WTC11 (cell line): ENCODE data around the gene RAD21L1.

ENCODE experiments used
- ARID4B ChIP-seq: sonication (generic); formaldehyde crosslinking; IDR thresholded peaks from 2 replicates; pipeline ENCODE4 v1.8.0; 2023; ENCODE audit warnings: missing genetic modification reagents, mild to moderate bottlenecking, borderline replicate concordance
- ATF6 ChIP-seq: sonication (generic); formaldehyde crosslinking; IDR thresholded peaks from 2 replicates; pipeline ENCODE4 v1.8.1; 2023; ENCODE audit warnings: mild to moderate bottlenecking, missing genetic modification reagents
- CREB1 ChIP-seq: sonication (generic); formaldehyde crosslinking; IDR thresholded peaks from 2 replicates; pipeline ENCODE4 v1.8.0; 2023; ENCODE audit warnings: mild to moderate bottlenecking, missing genetic modification reagents
- CTCF ChIP-seq: fragments of 200-600 bp; IDR thresholded peaks from 2 replicates; pipeline ENCODE4 v1.8.0; 2022; ENCODE audit warnings: antibody characterized with exemption
- FOXJ3 ChIP-seq: sonication (generic); formaldehyde crosslinking; IDR thresholded peaks from 2 replicates; pipeline ENCODE4 v1.9.0; 2021; ENCODE audit warnings: missing genetic modification reagents, mild to moderate bottlenecking, borderline replicate concordance
- JUN ChIP-seq: sonication (generic); formaldehyde crosslinking; IDR thresholded peaks from 2 replicates; pipeline ENCODE4 v1.8.0; 2023; ENCODE audit warnings: mild to moderate bottlenecking, missing genetic modification reagents
- NR1H2 ChIP-seq: sonication (generic); formaldehyde crosslinking; IDR thresholded peaks from 2 replicates; pipeline ENCODE4 v1.9.0; 2021; ENCODE audit warnings: mild to moderate bottlenecking, moderate library complexity, missing genetic modification reagents
- TCF7 ChIP-seq: sonication (generic); formaldehyde crosslinking; IDR thresholded peaks from 2 replicates; pipeline ENCODE4 v1.8.0; 2022; ENCODE audit warnings: mild to moderate bottlenecking, low read depth, missing genetic modification reagents, moderate library complexity
- ZNF138 ChIP-seq: sonication (generic); formaldehyde crosslinking; conservative IDR thresholded peaks from 2 replicates; pipeline ENCODE4 v1.8.1; 2022; ENCODE audit warnings: mild to moderate bottlenecking, moderate library complexity, missing genetic modification reagents

- no peak for TF ChIP-seq CTCF
- TF ChIP-seq CREB1: no peak
- TF ChIP-seq FOXJ3: no peak
- TF ChIP-seq JUN (CRISPR knock-in tag): no peak
- TF ChIP-seq NR1H2 (CRISPR knock-in tag): no peak
- TF ChIP-seq ATF6 (CRISPR knock-in tag): no peak
- no peak for TF ChIP-seq TCF7
- TF ChIP-seq ARID4B (CRISPR knock-in tag): no peak
- no peak for TF ChIP-seq ZNF138 (CRISPR knock-in tag)
These were observed 36.0 kb upstream of the RAD21L1 start for GRCh38 chr20:1189827-1190226.
